ENCODE data around the gene POP5.

GRCh38 chr12:120614848-120615247, 33.6 kb upstream of the POP5 start:
- TF ChIP-seq HNF4G (IDR thresholded peaks at IDR 0.05) (no peak), CTCF (IDR thresholded peaks at IDR 0.05; ENCODE audit: low read depth, low read length, missing input control) (no peak), RAD21 (IDR thresholded peaks at IDR 0.05) (no peak), SP1 (IDR thresholded peaks at IDR 0.05) (no peak)
